K562 (cell line): Measurements from ENCODE around the gene ANKRD27.

Experiments
- CBFB ChIP-seq: sonication (generic); formaldehyde crosslinking; IDR thresholded peaks from 2 replicates; pipeline ENCODE4 v1.4.0; 2020; ENCODE audit warnings: mild to moderate bottlenecking, missing genetic modification reagents
- CEBPB ChIP-seq: fragments of 450-650 bp; IDR thresholded peaks from 2 replicates; pipeline ENCODE4 v1.6.1; 2016; ENCODE audit warnings: missing genetic modification characterization, missing compliant biosample characterization
- E2F1 ChIP-seq: sonication (generic); formaldehyde crosslinking; IDR thresholded peaks from 2 replicates; pipeline ENCODE4 v1.8.1; 2023; ENCODE audit warnings: mild to moderate bottlenecking, missing genetic modification reagents, moderate library complexity
- EZH2 ChIP-seq: IDR thresholded peaks from 2 replicates; pipeline ENCODE4 v1.6.1; 2012; ENCODE audit warnings: low read depth, mild to moderate bottlenecking, inconsistent platforms, low read length, borderline replicate concordance
- NR1H2 ChIP-seq: sonication (generic); formaldehyde crosslinking; IDR thresholded peaks from 2 replicates; pipeline ENCODE4 v1.4.0; 2020; ENCODE audit warnings: mild to moderate bottlenecking, missing genetic modification reagents
- RBM25 ChIP-seq: fragments of 200-400 bp; formaldehyde crosslinking; IDR thresholded peaks from 2 replicates; pipeline ENCODE4 v1.6.1; 2018; ENCODE audit warnings: low read length, low read depth, moderate library complexity; ENCODE audit not compliant: severe bottlenecking
- RFX5 ChIP-seq: IDR thresholded peaks from 2 replicates; pipeline ENCODE4 v1.6.1; 2011; ENCODE audit warnings: low read depth, mild to moderate bottlenecking, improper control_type of control experiment, low read length
- ZBTB17 ChIP-seq: fragments of 450-650 bp; formaldehyde crosslinking; IDR thresholded peaks from 2 replicates; pipeline ENCODE4 v1.4.0; 2020; ENCODE audit warnings: mild to moderate bottlenecking
- ZNF212 ChIP-seq: fragments of 450-650 bp; formaldehyde crosslinking; IDR thresholded peaks from 2 replicates; pipeline ENCODE4 v1.4.0; 2020; ENCODE audit warnings: mild to moderate bottlenecking
- ZNF24 ChIP-seq: fragments of 450-650 bp; IDR thresholded peaks from 2 replicates; pipeline ENCODE4 v1.6.1; 2016
- ZNF263 ChIP-seq: sonication (generic); formaldehyde crosslinking; IDR thresholded peaks from 2 replicates; pipeline ENCODE4 v1.8.0; 2022; ENCODE audit warnings: mild to moderate bottlenecking, missing genetic modification reagents, borderline replicate concordance

GRCh38 chr19:32680986-32681385 is 6.0 kb upstream of the ANKRD27 start:
- TF ChIP-seq E2F1 (CRISPR knock-in tag) (no peak), RBM25 (no peak), EZH2 (no peak), CBFB (CRISPR knock-in tag) (no peak), ZNF24 (no peak), NR1H2 (no peak), ZBTB17 (CRISPR knock-in tag) (no peak), CEBPB (tag) (no peak), ZNF263 (CRISPR knock-in tag) (no peak), RFX5 (no peak), ZNF212 (CRISPR knock-in tag) (no peak)
